Panc1 (cell line): ENCODE data around the gene WBP2NL. TPM values are rescaled to one million over a fixed set of nuclear protein-coding genes. Genes with fewer than 3 reads are reported as not detected.

Source experiments
- ATAC-seq: fragments of 200-7000 bp; cut with Tn5 transposase; 2 replicates; pipeline ENCODE4 v1.9.1; 2020; ENCODE audit warnings: mild to moderate bottlenecking, moderate library complexity
- BruUV-seq: library from RNA; stranded (reverse); fragments of 400-500 nt; replicated peaks from 2 replicates; lab custom pipeline; 2021; lab: Mats Ljungman, UMichigan
- CTCF ChIA-PET: fragments of 300-600 bp; sonication (Branson Sonifier 250); formaldehyde crosslinking; loops from one replicate; lab custom pipeline; 2022; ENCODE audit warnings: antibody characterized with exemption; lab: Charles Lee
- POLR2A ChIA-PET: fragments of 300-600 bp; sonication (Branson Sonifier 250); formaldehyde crosslinking; loops from one replicate; lab custom pipeline; 2022; ENCODE audit warnings: antibody characterized with exemption; lab: Charles Lee
- DNase-seq: peaks from one replicate; pipeline ENCODE4 v3.0.0-alpha.2; 2010; ENCODE audit warnings: low read depth, low spot score
- H3K27ac ChIP-seq: 2 replicates; pipeline ENCODE4 v1.5.1; 2011; ENCODE audit warnings: mild to moderate bottlenecking, low read length, inconsistent platforms
- H3K27me3 ChIP-seq: fragments of 200-500 bp; sonication (Bioruptor generic); 2 replicates; pipeline ENCODE4 v1.6.0; 2014; ENCODE audit warnings: low read length, inconsistent platforms; ENCODE audit not compliant: control insufficient read depth, insufficient read depth
- H3K36me3 ChIP-seq: fragments of 200-500 bp; sonication (Bioruptor generic); 2 replicates; pipeline ENCODE4 v1.5.1; 2014; ENCODE audit warnings: inconsistent platforms, mild to moderate bottlenecking, low read length, moderate library complexity; ENCODE audit not compliant: control insufficient read depth, insufficient read depth
- H3K4me1 ChIP-seq: 2 replicates; pipeline ENCODE4 v1.5.1; 2011; ENCODE audit warnings: inconsistent platforms, mild to moderate bottlenecking, low read length, moderate library complexity; ENCODE audit not compliant: control insufficient read depth, insufficient read depth
- H3K4me3 ChIP-seq, 2 experiments: 2 replicates each; pipeline ENCODE4 v1.5.1; 2011 to 2012; ENCODE audit warnings: low read depth in 2 of 2, low read length in 2 of 2, mild to moderate bottlenecking in 2 of 2, inconsistent platforms in 1 of 2, moderate library complexity in 1 of 2
- H3K9me3 ChIP-seq: fragments of 200-500 bp; sonication (Bioruptor generic); 2 replicates; pipeline ENCODE4 v1.5.1; 2014; ENCODE audit warnings: low read depth, mild to moderate bottlenecking, inconsistent platforms, low read length, moderate library complexity; ENCODE audit not compliant: control insufficient read depth, insufficient read depth
- POLR2AphosphoS5 ChIP-seq: IDR thresholded peaks from 2 replicates; pipeline ENCODE4 v1.6.1; 2012; ENCODE audit warnings: mild to moderate bottlenecking, low read depth, low read length, moderate library complexity
- SIN3A ChIP-seq: IDR thresholded peaks from 2 replicates; pipeline ENCODE4 v1.6.1; 2012; ENCODE audit warnings: low read depth, mild to moderate bottlenecking, low read length, moderate library complexity, borderline replicate concordance; ENCODE audit not compliant: insufficient read depth
- TCF7L2 ChIP-seq: IDR thresholded peaks from 2 replicates; pipeline ENCODE4 v1.6.1; 2011; ENCODE audit warnings: mild to moderate bottlenecking, low read depth, low read length, inconsistent platforms
- in situ Hi-C: cut with HindIII; loops from 2 replicates; pipeline ENCODE4 v1.10.0; 2016; ENCODE audit warnings: low sequenced_read_pairs, low pct_unique_long_range_greater_than_20kb
- intact Hi-C: fragments of 100-400 bp; cut with micrococcal nuclease; formaldehyde crosslinking; loops from one replicate; pipeline ENCODE4 v1.10.0; 2022; ENCODE audit not compliant: unreplicated experiment
- total RNA-seq: library from RNA; stranded (reverse); gene quantifications from one replicate; pipeline ENCODE4 v1.2.1, GENCODE V29; 2021; ENCODE audit not compliant: unreplicated experiment
- TF ChIP-seq, protein P1 (sequence below): fragments of 450-650 bp; IDR thresholded peaks from 2 replicates; pipeline ENCODE4 v1.5.1; 2017; ENCODE audit warnings: mild to moderate bottlenecking
- TF ChIP-seq, protein P2 (sequence below), 2 experiments: IDR thresholded peaks; 2 replicates each; pipeline ENCODE4 v1.6.1; 2011 to 2012; ENCODE audit warnings: low read depth in 2 of 2, control low read depth in 1 of 2, low read length in 1 of 2, mild to moderate bottlenecking in 1 of 2, moderate library complexity in 1 of 2; ENCODE audit not compliant: insufficient read depth in 1 of 2

Gene WBP2NL
- total RNA-seq, 1 experiment from 2014 or later, result 0.44 TPM

DNA sequence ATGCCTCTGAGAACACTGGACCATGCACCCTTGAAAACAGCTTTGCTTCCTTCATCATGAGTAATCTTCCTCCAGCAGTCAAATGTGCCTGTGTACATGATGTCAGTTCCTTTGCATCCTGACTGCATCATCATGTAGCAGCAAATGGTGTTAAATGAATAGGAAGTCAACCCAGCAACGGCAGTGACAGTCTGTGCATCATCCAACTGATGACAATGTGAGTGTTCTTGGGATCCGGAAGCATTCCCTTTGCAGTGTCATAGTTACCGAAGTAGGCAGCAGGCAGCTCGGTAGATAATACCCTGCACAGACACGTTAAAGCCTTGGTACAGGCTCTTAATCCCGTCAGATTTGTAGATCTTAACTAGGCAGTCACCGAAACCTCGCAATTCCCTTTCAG, 2.5 kb downstream of the WBP2NL start:
- intact Hi-C loops (no loop called here), in situ Hi-C loops (no loop called here)
- TF ChIP-seq, protein P1, sequence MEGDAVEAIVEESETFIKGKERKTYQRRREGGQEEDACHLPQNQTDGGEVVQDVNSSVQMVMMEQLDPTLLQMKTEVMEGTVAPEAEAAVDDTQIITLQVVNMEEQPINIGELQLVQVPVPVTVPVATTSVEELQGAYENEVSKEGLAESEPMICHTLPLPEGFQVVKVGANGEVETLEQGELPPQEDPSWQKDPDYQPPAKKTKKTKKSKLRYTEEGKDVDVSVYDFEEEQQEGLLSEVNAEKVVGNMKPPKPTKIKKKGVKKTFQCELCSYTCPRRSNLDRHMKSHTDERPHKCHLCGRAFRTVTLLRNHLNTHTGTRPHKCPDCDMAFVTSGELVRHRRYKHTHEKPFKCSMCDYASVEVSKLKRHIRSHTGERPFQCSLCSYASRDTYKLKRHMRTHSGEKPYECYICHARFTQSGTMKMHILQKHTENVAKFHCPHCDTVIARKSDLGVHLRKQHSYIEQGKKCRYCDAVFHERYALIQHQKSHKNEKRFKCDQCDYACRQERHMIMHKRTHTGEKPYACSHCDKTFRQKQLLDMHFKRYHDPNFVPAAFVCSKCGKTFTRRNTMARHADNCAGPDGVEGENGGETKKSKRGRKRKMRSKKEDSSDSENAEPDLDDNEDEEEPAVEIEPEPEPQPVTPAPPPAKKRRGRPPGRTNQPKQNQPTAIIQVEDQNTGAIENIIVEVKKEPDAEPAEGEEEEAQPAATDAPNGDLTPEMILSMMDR, result no peak
- no peak for TF ChIP-seq POLR2AphosphoS5
- TF ChIP-seq SIN3A, result no peak
- no peak for TF ChIP-seq TCF7L2
- TF ChIP-seq, protein P2, sequence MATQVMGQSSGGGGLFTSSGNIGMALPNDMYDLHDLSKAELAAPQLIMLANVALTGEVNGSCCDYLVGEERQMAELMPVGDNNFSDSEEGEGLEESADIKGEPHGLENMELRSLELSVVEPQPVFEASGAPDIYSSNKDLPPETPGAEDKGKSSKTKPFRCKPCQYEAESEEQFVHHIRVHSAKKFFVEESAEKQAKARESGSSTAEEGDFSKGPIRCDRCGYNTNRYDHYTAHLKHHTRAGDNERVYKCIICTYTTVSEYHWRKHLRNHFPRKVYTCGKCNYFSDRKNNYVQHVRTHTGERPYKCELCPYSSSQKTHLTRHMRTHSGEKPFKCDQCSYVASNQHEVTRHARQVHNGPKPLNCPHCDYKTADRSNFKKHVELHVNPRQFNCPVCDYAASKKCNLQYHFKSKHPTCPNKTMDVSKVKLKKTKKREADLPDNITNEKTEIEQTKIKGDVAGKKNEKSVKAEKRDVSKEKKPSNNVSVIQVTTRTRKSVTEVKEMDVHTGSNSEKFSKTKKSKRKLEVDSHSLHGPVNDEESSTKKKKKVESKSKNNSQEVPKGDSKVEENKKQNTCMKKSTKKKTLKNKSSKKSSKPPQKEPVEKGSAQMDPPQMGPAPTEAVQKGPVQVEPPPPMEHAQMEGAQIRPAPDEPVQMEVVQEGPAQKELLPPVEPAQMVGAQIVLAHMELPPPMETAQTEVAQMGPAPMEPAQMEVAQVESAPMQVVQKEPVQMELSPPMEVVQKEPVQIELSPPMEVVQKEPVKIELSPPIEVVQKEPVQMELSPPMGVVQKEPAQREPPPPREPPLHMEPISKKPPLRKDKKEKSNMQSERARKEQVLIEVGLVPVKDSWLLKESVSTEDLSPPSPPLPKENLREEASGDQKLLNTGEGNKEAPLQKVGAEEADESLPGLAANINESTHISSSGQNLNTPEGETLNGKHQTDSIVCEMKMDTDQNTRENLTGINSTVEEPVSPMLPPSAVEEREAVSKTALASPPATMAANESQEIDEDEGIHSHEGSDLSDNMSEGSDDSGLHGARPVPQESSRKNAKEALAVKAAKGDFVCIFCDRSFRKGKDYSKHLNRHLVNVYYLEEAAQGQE (IDR thresholded peaks at IDR 0.05; ENCODE audit: insufficient read depth in 1 of 2, low read depth in 2 of 2, low read length in 1 of 2), result no peak
- no peak overlapping the region for H3K4me3 ChIP-seq
- H3K27ac ChIP-seq, result no peak overlapping the region
- DNase-seq, result no peak
- H3K36me3 ChIP-seq, result no peaks in the 10 kb centered on the region
- H3K4me1 ChIP-seq, result no peaks in the 10 kb centered on the region
- ChIA-PET CTCF (no interaction called here), POLR2A (no interaction called here)
- no peaks in the 10 kb centered on the region for H3K9me3 ChIP-seq
- no peaks in the 10 kb centered on the region for H3K27me3 ChIP-seq
- no TSS peak for BruUV-seq
- ATAC-seq, result no peak

DNA sequence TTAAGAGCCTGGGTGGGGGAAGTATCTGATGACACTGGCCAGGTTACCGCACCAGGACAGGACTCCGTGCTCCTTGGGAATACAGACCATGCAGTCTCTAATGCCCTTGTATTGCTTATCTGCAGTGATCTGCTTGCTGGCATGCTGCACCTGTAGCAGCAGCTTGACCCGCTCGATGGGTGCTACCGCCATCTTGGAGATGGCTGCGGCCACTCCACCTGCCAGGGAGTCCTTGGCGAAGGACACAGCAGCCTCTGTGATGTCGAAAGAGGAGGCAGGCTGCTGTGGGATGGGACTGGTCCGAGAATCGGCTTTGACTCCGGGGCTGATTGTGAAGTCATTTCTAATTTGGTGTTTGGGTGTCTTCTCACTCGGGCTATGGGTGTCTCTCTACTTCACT, 3.1 kb downstream of the WBP2NL start:
- no TSS peak for BruUV-seq
- Histone ChIP-seq H3K4me1 (no peaks in the 10 kb centered on the region), H3K4me3 (no peak overlapping the region), H3K27me3 (no peaks in the 10 kb centered on the region), H3K9me3 (no peaks in the 10 kb centered on the region), H3K36me3 (no peaks in the 10 kb centered on the region), H3K27ac (no peak overlapping the region)
- DNase-seq (no peak), ATAC-seq (no peak)
- ChIA-PET CTCF (no interaction called here), POLR2A (no interaction called here)
- in situ Hi-C loops, result no loop called here
- intact Hi-C loops, result no loop called here
- TF ChIP-seq SIN3A, result no peak
- TF ChIP-seq, protein P2 (IDR thresholded peaks at IDR 0.05; ENCODE audit: insufficient read depth in 1 of 2, low read depth in 2 of 2, low read length in 1 of 2), result no peak
- TF ChIP-seq POLR2AphosphoS5, result no peak
- no peak for TF ChIP-seq TCF7L2
- TF ChIP-seq, protein P1, result no peak
